8988T (cell line): ENCODE results near the gene GFRA1.

Experiments used
- DNase-seq: peaks from one replicate; pipeline ENCODE4 v3.0.0; 2011

The GFRA1 gene

GRCh38 chr10:116270771-116271592, 2.0 kb downstream of the GFRA1 start:
- no peak for DNase-seq

DNA sequence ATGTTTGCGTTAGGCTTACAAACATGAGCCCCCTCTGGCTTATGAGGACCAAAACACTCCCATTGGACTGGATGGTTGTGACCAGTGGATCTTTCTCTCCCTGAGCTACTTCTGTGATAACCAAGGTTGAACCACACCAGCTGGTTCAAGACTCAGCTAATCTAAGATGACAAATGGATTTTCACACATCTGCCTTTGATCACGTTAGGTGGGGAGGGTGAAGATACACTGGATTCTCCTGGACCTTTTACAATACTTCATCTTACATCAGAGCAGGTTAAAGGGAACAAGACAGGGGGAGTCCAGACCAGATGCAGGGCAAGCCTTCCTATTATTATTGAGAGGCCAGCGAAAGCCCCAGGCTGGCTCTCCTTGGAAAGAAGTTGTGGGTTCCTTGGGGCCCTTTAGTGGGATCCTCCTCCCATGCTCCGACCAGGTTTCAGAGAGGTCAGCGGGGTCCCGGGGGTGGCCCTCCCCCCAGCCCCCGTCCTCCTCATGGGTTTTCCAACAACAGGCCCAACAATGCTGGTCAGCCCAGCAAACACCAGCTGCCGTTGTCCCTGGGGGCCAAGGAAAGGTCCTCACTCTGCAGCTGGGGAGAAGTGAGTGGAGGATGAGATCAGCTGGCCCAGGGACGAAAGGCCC, 2.8 kb downstream of the GFRA1 start:
- DNase-seq = no peak

- no peak for DNase-seq
These were observed 3.4 kb downstream of the GFRA1 start for GRCh38 chr10:116269619-116270018.

DNA sequence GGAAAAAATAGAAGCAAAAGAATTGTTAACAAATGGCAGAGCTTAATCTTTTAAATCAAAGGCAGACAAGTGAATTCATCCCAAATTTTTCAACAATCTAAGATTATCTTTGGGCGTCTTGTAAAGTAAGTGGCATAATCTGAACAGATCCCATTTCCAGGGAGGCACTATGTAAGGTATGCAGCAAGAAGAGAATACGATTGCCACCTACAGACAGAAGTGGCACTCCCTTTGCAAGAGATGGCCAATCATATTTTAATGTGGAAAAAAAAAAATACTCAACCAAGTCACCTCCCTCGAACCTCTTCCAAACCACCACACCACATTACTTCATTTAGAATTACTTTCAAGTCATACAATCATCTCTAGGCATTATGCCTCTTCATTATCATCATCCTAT, 4.0 kb downstream of the GFRA1 start:
- DNase-seq = no peak

GRCh38 chr10:116265686-116266085, 7.3 kb downstream of the GFRA1 start:
- no peak for DNase-seq

DNA sequence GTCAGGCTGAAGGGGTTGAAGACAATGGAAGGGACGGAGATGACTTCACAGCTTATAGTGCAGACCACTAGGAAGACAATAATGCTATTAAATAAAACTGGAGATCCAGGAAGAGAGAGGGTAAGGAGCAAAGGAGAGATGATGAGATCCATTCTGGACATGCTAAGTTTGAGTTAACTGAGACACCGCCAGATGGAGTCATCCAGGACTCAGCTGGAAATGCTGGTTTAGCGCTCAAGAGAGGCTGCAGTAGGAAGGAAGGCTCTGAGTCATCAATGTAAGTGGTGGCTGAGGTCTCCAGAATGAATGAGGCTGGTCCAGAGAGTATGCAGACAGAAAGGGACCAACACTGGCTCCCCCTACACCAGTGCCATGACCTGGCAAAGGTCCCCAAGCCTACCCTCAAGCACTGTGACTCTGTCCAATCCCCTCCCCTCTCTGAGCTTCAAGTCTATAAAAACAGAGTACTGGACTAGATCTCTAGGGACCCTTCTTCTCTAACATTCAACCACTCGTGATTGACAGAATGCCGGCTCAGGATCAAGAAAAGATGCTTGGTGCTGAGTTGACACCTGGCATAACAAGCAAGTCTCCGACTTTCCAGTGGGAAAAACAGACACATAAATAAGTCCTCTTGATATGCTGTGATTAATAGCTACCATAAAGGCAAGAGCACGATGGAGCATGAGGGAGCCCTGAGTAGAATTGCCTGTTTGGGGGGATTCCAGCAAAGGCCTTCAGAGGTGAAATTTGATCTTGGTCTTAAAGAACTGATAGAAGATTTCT, 8.9 kb downstream of the GFRA1 start:
- no peak for DNase-seq

DNA sequence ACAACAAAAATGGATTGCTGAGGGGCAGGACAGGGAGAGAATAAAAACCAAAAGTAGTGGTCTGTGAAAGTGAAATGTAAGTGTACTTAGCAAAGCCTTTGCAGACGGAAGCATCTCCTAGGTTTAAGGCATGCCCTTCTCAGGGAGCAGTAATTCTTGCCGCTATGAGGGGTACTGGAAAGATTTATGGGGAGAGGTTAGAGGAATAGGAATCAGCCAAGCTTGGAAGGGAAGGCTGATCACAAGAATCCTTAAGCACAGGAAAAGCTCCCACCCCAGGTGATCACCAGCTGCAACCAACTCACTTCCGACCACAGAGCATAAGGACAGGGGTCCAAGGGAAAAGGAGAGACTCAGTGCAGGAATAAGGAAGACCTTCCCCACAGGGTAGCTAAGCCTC, 10.3 kb downstream of the GFRA1 start:
- no peak for DNase-seq

DNA sequence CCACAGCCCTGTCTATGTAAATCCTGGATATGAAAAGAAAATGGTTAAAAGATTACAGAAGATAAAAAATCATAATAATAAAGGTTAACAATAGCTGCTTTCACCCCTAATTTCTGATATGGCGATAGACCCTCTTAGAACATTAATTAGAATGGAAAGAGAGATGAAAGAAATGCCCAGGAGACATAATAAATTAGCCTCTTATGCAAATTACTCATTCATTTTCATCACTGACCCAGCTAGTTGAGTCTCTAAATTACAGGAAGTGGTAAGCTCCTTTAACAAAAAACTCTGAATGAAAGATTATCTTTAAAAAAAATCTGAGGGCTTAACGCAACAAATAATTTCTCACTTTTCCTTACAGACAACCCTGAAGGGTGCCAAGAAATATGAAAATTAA, 12.4 kb downstream of the GFRA1 start:
- DNase-seq = no peak

DNA sequence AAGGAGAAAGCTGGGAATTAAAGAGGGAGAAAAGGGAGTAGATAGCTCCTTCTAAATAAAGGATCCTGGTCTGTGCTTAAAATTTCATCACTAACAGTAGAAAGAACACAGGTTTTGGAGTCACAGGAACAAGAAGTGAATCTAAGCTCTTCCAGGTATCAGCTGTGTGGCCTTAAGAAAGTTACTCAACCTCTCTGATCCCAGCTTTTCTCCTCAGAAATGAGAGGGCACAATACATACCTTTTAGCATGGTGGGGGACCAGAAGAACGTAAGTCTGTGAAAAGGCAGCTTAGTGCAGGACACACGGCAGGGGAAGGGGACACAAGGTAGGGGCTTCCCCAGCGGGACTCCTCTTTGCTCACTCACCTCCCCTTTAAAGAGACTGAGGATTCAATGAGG, 13.4 kb downstream of the GFRA1 start:
- no peak for DNase-seq

DNA sequence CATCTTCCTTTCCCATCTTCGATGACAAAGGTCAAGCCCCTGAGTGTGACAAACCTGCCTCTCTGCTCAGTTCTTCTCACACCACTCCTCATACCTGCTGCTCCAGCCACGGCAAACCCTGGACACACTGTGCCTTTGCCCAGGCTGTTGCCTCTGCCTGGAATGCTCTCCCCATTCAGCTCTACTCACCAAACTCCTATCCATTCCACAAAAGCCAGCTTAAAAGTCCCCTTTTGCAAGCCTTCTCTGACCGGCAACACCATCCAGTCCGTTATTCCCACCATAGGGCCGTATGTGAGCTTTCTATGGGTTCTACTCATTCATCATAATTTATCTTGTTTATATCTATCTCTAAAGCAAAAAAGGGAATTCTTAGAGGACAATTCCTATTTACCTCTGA, 15.2 kb downstream of the GFRA1 start:
- DNase-seq = no peak

- no peak for DNase-seq
These were observed 16.2 kb downstream of the GFRA1 start for GRCh38 chr10:116256752-116257259.

- DNase-seq = no peak
These were observed 16.9 kb downstream of the GFRA1 start for GRCh38 chr10:116255886-116256751.

DNA sequence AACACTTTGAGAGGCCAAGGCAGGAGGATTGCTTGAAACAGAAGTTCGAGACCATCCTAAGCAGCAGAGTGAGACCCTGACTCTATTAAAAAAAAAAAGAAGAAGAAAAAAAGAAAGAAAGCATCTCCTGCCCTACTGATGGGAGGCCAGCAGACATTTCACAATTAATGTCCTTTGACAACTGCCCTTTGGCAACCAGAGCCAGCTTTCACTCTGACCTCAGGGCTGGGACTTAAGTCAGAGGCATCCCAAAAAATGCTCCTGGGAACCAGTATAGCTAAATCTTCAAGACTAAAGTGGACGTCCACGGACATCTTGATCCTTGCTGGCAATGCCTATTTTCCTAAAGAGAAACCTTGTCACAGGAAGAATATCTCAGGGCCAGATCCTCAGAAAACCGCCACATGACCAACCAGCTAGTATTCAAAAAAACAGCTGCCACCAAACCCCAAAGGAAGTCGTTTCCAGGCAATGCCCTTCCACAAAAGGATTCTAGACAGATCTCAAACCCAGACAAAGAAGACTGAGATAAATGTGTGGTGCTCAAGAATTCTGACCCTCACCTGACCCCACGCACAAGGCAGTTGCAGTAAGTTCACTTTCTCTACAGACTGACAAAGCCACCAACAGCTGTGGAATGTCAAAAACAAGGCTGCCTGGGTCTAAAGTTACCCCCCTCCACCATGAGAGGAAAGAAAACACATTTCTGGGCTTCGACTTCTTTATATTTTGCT, 18.4 kb downstream of the GFRA1 start:
- no peak for DNase-seq

DNA sequence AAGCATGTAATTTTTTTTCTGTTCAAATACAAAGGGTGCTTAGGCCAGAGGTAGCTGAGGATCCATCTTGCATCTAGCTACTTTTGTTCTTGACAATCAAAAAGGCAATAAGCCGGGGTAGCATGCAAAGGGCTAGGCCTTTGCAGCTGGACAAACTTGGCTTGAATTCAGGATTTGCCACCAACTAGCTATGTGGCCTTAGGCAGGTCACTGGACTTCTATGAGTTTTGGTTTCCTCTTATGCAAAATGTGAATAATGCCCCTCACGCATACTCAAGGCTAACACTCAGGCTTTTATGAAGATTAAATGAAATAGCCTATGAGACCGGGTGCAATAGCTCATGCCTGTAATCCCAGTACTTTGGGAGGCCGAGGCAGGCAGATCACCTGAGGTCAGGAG, 19.3 kb downstream of the GFRA1 start:
- DNase-seq = no peak

- DNase-seq = no peak
These were observed 21.2 kb downstream of the GFRA1 start for GRCh38 chr10:116251602-116252395.

- DNase-seq = no peak
These were observed 25.3 kb downstream of the GFRA1 start for GRCh38 chr10:116247691-116248090.

DNA sequence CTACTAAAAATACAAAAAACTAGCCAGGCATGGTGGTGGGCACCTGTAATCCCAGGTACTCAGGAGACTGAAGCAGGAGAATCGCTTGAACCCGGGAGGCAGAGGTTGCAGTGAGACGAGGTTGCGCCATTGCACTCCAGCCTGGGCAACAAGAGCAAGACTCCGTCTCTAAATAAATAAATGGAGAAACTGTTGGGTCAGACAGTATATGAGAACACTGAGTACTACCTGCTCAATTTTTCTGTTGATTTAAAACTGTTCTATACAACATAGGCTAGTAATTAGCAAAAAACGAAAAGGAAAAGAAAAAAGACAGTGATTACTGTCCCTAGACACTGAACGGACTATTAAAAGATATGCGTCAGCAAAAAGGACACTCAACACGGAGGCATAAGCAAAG, 26.7 kb downstream of the GFRA1 start:
- no peak for DNase-seq

DNA sequence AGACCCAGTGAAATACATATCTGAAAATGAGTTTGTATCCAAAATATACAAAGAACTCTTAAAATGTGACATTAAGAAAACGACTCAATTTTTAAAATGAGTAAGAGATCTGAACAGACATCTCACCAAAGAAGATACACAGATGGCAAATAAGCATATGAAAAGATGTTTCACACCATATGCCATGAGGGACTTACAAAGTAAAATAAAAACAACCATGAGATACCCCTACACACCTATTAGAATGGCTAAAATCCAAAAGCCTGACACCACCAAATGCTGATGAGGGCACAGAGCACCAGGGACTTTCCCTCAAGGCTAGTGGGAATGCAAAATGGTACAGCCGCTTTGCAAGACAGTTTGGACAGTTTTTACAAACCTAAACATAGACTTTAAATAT, 27.9 kb downstream of the GFRA1 start:
- DNase-seq = no peak

DNA sequence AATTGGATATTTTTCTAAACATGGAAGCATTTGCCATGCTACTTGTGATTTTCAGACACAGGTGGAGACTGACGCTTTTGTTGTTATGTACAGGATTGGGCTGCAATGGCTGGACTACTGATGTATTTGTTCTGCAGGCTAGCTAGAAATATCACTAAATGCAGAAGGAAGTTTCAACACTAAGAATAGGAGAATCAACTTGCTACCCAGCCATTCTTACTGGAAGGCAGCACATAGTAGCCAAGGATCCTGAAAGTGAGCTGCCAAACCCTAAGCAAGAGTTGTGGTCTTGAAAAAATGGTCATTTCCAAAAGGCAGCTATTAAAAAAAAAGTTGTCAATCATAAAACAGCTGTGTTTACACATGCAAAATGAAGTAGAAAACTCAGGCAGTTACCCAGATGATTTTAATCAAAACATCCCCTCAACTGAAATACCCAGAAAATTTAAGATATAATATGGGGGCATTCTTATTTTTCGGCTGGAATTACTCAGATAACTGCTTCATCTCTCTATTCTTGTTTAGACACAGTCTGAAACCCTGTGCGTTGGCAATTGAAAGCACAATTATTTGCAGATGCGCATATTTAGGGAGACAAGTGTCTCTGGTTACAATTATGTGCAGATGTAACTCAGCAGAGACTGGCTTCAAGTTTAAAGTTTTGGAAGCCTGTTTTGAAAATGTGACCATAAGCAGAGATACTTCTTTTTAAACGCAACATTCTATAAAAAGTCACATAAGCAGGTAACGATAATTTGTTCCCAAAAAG, 31.2 kb downstream of the GFRA1 start:
- DNase-seq = no peak

DNA sequence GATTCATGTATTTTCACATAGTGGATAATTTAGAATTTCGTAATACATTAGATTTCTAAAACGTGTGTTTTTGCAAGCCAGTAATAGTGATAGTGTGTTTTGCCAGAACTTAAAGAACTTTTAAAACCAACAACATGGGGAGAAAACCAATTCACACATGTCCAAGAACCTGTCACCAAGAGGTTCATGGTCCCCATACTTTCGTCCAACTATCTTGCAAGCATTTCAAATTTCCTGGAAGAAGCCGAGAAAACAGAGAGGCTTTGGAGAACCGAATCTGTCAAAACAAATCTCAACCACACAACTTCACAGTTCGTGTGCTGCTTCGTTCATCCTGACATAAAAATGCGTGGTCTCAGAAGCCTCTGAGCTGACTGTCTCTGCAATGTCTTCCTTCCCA, 31.9 kb downstream of the GFRA1 start:
- DNase-seq = no peak
